Upper lobe of left lung (tissue), 6 donors: ENCODE results near the gene SLC39A8. TPM values are rescaled to one million over a fixed set of nuclear protein-coding genes. Genes with fewer than 3 reads are reported as not detected.

Experiments used
- ATAC-seq, 2 donors: fragments of 200-7000 bp; cut with Tn5 transposase; one replicate each; pipeline ENCODE4 v1.9.1; 2022; ENCODE audit warnings: mild to moderate bottlenecking in 2 of 2, moderate library complexity in 2 of 2; ENCODE audit not compliant: low FRiP score in 2 of 2
- DNase-seq, 2 donors: peaks; one replicate each; pipeline ENCODE4 v3.0.0-alpha.2; 2019 to 2020
- H3K27ac ChIP-seq, 4 donors: fragments of 200-600 bp; sonication (generic); one replicate each; pipeline ENCODE4 v1.5.1; 2016 to 2019
- H3K27me3 ChIP-seq, 4 donors: fragments of 200-600 bp; sonication (generic); one replicate each; pipeline ENCODE4 v1.5.1; 2017 to 2019
- H3K36me3 ChIP-seq, 4 donors: fragments of 200-600 bp; sonication (generic); one replicate each; pipeline ENCODE4 v1.5.1; 2016 to 2019
- H3K4me1 ChIP-seq, 4 donors: fragments of 200-600 bp; sonication (generic); one replicate each; pipeline ENCODE4 v1.5.1; 2018 to 2019
- H3K4me3 ChIP-seq, 4 donors: fragments of 200-600 bp; sonication (generic); one replicate each; pipeline ENCODE4 v1.5.1; 2017 to 2019; ENCODE audit warnings: mild to moderate bottlenecking in 2 of 4, moderate library complexity in 1 of 4
- H3K9me3 ChIP-seq, 4 donors: fragments of 200-600 bp; sonication (generic); one replicate each; pipeline ENCODE4 v1.5.1; 2018 to 2019
- CTCF ChIP-seq, 6 experiments: fragments of 450-650 bp in 4 of 6; fragments of 200-600 bp in 2 of 6; sonication (generic) in 2 of 6; IDR thresholded peaks; one replicate each; pipeline ENCODE4 v1.5.1; 2016 to 2019; ENCODE audit warnings: antibody characterized with exemption in 6 of 6
- EP300 ChIP-seq, 4 donors: sonication (generic); formaldehyde crosslinking; IDR thresholded peaks; one replicate each; pipeline ENCODE4 v1.5.1; 2017; ENCODE audit warnings: antibody characterized with exemption in 4 of 4, control low read depth in 2 of 4
- POLR2A ChIP-seq, 4 donors: fragments of 450-650 bp; IDR thresholded peaks; one replicate each; pipeline ENCODE4 v1.5.1; 2016 to 2017; ENCODE audit warnings: antibody characterized with exemption in 4 of 4, mild to moderate bottlenecking in 2 of 4
- POLR2AphosphoS5 ChIP-seq, 2 donors: sonication (generic); formaldehyde crosslinking; IDR thresholded peaks; one replicate each; pipeline ENCODE4 v1.5.1; 2017; ENCODE audit warnings: antibody characterized with exemption in 2 of 2
- WGBS, 2 donors: methylation state at CpG; one replicate each; pipeline ENCODE4 v1.1.5; 2017 to 2018; 5-methylcytosine and 5-hydroxymethylcytosine counted together
- total RNA-seq, 6 donors: library from RNA; depleted of rRNA in 4 of 6; stranded (reverse); fragments of >200 nt in 4 of 6; gene quantifications; one replicate each; pipeline versions ENCODE4 v1.1.0 to v1.2.1, GENCODE V29; 2016 to 2021
- donor health status: DM: no; HTN: no; CAD: no; lungs with moderate emphysema.
- donor health status: DM: no; HTN: yes; CAD: no; lungs with severe emphysema.

The SLC39A8 gene
- total RNA-seq, 6 donors from 2014 or later, result 218 to 627 (median 317) TPM

- no peak for TF ChIP-seq POLR2AphosphoS5 (IDR thresholded peaks at IDR 0.05)
- TF ChIP-seq EP300 (IDR thresholded peaks at IDR 0.05), result no peak
- TF ChIP-seq CTCF (IDR thresholded peaks at IDR 0.05), result no peak
- ATAC-seq, result no peak
- H3K27ac ChIP-seq, result no peak overlapping the region
- no peak overlapping the region for H3K4me3 ChIP-seq
- no peak for DNase-seq
- H3K27me3 ChIP-seq, result no peaks in the 10 kb centered on the region
- 85 to 86% methylated on average over 11 of the region's 11 CpGs for WGBS, 2 donors
- H3K9me3 ChIP-seq, result no peaks in the 10 kb centered on the region
- H3K4me1 ChIP-seq, result peaks cover 6 to 37% (median 16%) of the 10 kb centered on the region in 4 donors
- peaks cover 0 to 4% (median 0%) of the 10 kb centered on the region in 4 donors for H3K36me3 ChIP-seq
Measured at GRCh38 chr4:102321260-102321995, 23.9 kb downstream of the SLC39A8 start.

GRCh38 chr4:102319594-102319993, 25.7 kb downstream of the SLC39A8 start:
- Histone ChIP-seq H3K4me1 (peaks cover 6 to 27% (median 16%) of the 10 kb centered on the region in 4 donors), H3K9me3 (no peaks in the 10 kb centered on the region), H3K36me3 (peaks cover 0 to 4% (median 0%) of the 10 kb centered on the region in 4 donors), H3K4me3 (no peak overlapping the region), H3K27ac (peak overlapping the region; percentile 36 to 69 (median 52)), H3K27me3 (no peaks in the 10 kb centered on the region)
- 36 to 39% methylated on average over 3 of the region's 3 CpGs for WGBS, 2 donors
- TF ChIP-seq POLR2A (IDR thresholded peaks at IDR 0.05), result no peak
- TF ChIP-seq CTCF (IDR thresholded peaks at IDR 0.05), result no peak
- no peak for TF ChIP-seq EP300 (IDR thresholded peaks at IDR 0.05)
- no peak for TF ChIP-seq POLR2AphosphoS5 (IDR thresholded peaks at IDR 0.05)
- no peak for DNase-seq
- no peak for ATAC-seq

GRCh38 chr4:102318526-102318925, 26.8 kb downstream of the SLC39A8 start:
- 53 to 56% methylated on average over 5 of the region's 5 CpGs for whole genome bisulfite sequencing, 2 donors
- Histone ChIP-seq H3K9me3 (no peaks in the 10 kb centered on the region), H3K36me3 (peaks cover 0 to 1% (median 0%) of the 10 kb centered on the region in 4 donors), H3K27ac (peak overlapping the region; percentile 36 to 69 (median 58)), H3K4me1 (peaks cover 6 to 25% (median 15%) of the 10 kb centered on the region in 4 donors), H3K27me3 (no peaks in the 10 kb centered on the region), H3K4me3 (no peak overlapping the region)
- DNase-seq (peak in 1 of 2 donors; percentile 70), ATAC-seq (peak; percentile 78 to 94)
- TF ChIP-seq CTCF (IDR thresholded peaks at IDR 0.05), result no peak
- TF ChIP-seq POLR2A (IDR thresholded peaks at IDR 0.05), result peak in 1 of 4 donors; percentile 20
- TF ChIP-seq EP300 (IDR thresholded peaks at IDR 0.05), result peak in 2 of 4 donors; percentile 49 to 89
- peak; percentile 29 to 66 for TF ChIP-seq POLR2AphosphoS5 (IDR thresholded peaks at IDR 0.05)

- H3K27me3 ChIP-seq, result no peaks in the 10 kb centered on the region
- no peak overlapping the region for H3K4me3 ChIP-seq
- H3K27ac ChIP-seq, result peak overlapping the region; percentile 10 to 54 (median 51)
- no peaks in the 10 kb centered on the region for H3K9me3 ChIP-seq
- H3K36me3 ChIP-seq, result no peaks in the 10 kb centered on the region
- TF ChIP-seq CTCF (IDR thresholded peaks at IDR 0.05) (no peak), POLR2AphosphoS5 (IDR thresholded peaks at IDR 0.05) (no peak), EP300 (IDR thresholded peaks at IDR 0.05) (no peak), POLR2A (IDR thresholded peaks at IDR 0.05) (no peak)
- H3K4me1 ChIP-seq, result peaks cover 6 to 25% (median 15%) of the 10 kb centered on the region in 4 donors
- ATAC-seq (peak; percentile 21 to 26), DNase-seq (no peak)
- 46 to 57% methylated on average over 3 of the region's 3 CpGs for WGBS, 2 donors
Measured at GRCh38 chr4:102318105-102318504, 27.2 kb downstream of the SLC39A8 start.
